ENCODE data around the gene FGGY.

- TF ChIP-seq CTCF (conservative IDR thresholded peaks at IDR 0.05) (no peak), EZH2 (IDR thresholded peaks at IDR 0.05; ENCODE audit: low read depth) (no peak)
These were observed 408.8 kb downstream of the FGGY start for GRCh38 chr1:59705466-59706302.
